Small intestine (tissue), 7 donors: ENCODE measurements around the gene PDIA3. TPM values are rescaled to one million over a fixed set of nuclear protein-coding genes. Genes with fewer than 3 reads are reported as not detected.
A peak's percentile ranks its signal among the peaks of the same experiment; 100 is the strongest.

Source experiments
- DNase-seq, 2 donors: peaks; one replicate each; pipeline versions ENCODE4 v3.0.0 to v3.0.0-alpha.2; 2013
- FAIRE-seq: peaks from 2 replicates; lab custom pipeline; 2012; peaks lifted over from hg19 to GRCh38; lab: Jason Lieb, UNC
- H3K27ac ChIP-seq, 3 donors: one replicate each; pipeline ENCODE4 v1.5.1; 2013; ENCODE audit warnings: low read length in 2 of 3, mild to moderate bottlenecking in 2 of 3, control low read depth in 1 of 3, inconsistent platforms in 1 of 3, low read depth in 1 of 3, moderate library complexity in 1 of 3
- H3K27me3 ChIP-seq, 3 donors: one replicate each; pipeline ENCODE4 v1.6.1; 2013; ENCODE audit warnings: low read length in 3 of 3, inconsistent platforms in 1 of 3; ENCODE audit not compliant: control insufficient read depth in 3 of 3, insufficient read depth in 3 of 3
- H3K36me3 ChIP-seq, 3 donors: one replicate each; pipeline ENCODE4 v1.6.1; 2013; ENCODE audit warnings: low read length in 3 of 3, inconsistent platforms in 1 of 3, low read depth in 1 of 3, mild to moderate bottlenecking in 1 of 3, moderate library complexity in 1 of 3; ENCODE audit not compliant: control insufficient read depth in 3 of 3, insufficient read depth in 2 of 3
- H3K4me1 ChIP-seq, 3 donors: one replicate each; pipeline ENCODE4 v1.6.1; 2013; ENCODE audit warnings: low read length in 2 of 3, inconsistent platforms in 1 of 3, low read depth in 1 of 3, mild to moderate bottlenecking in 1 of 3, moderate library complexity in 1 of 3; ENCODE audit not compliant: control insufficient read depth in 3 of 3, insufficient read depth in 2 of 3
- H3K4me3 ChIP-seq, 3 donors: one replicate each; pipeline ENCODE4 v1.5.1; 2013; ENCODE audit warnings: low read length in 3 of 3, control low read depth in 1 of 3, inconsistent platforms in 1 of 3, low read depth in 1 of 3, mild to moderate bottlenecking in 1 of 3, moderate library complexity in 1 of 3
- H3K9me3 ChIP-seq, 2 donors: one replicate each; pipeline ENCODE4 v1.6.1; 2013; ENCODE audit warnings: low read depth in 1 of 2, low read length in 1 of 2; ENCODE audit not compliant: control insufficient read depth in 2 of 2, insufficient read depth in 1 of 2
- WGBS, 3 donors: extraction: QIAGEN DNeasy Blood & Tissue Kit; methylation state at CpG; one replicate each; pipeline ENCODE4 v1.1.7; 2013; 5-methylcytosine and 5-hydroxymethylcytosine counted together
- polyA plus RNA-seq, 4 donors: library from polyadenylated mRNA; stranded (reverse) in 3 of 4; unstranded in 1 of 4; fragments of 200-250 nt in 3 of 4; fragments of 120-200 nt in 1 of 4; gene quantifications; one replicate each; pipeline versions ENCODE4 v1.2.1 to v1.2.3, GENCODE V29; 2013
- donor health status: healthy with polysubstance abuse.
- donor health status: control.
- donor health status: control.
- donor health status: Bipolar disorder and iron deficiency.
- donor health status: healthy.

The PDIA3 gene
- polyA plus RNA-seq, 4 donors = 141 to 614 (median 317) TPM

GRCh38 chr15:43777267-43777914 is 31.2 kb downstream of the PDIA3 start:
- DNase-seq (peak; percentile 86 to 93), FAIRE-seq (no peak)
- Histone ChIP-seq H3K27ac (peak overlapping the region; percentile 82 to 94 (median 90)), H3K36me3 (peaks cover 0 to 19% (median 10%) of the 10 kb centered on the region in 3 donors), H3K4me3 (peak overlapping the region; percentile 73 to 84 (median 74)), H3K4me1 (peaks cover 0 to 15% (median 0%) of the 10 kb centered on the region in 3 donors), H3K9me3 (no peaks in the 10 kb centered on the region), H3K27me3 (no peaks in the 10 kb centered on the region)
- WGBS, 3 donors = 0 to 1% (median 1%) methylated on average over 31 of the region's 31 CpGs

- DNase-seq (no peak), FAIRE-seq (no peak)
- Histone ChIP-seq H3K4me3 (no peak overlapping the region), H3K36me3 (peaks cover 0 to 9% (median 2%) of the 10 kb centered on the region in 3 donors), H3K27ac (no peak overlapping the region), H3K4me1 (peaks cover 0 to 15% (median 0%) of the 10 kb centered on the region in 3 donors), H3K27me3 (no peaks in the 10 kb centered on the region), H3K9me3 (no peaks in the 10 kb centered on the region)
- 80 to 83% (median 81%) methylated on average over 1 of the region's 1 CpG for WGBS, 3 donors
Observed at GRCh38 chr15:43779016-43779415, 32.8 kb downstream of the PDIA3 start.

GRCh38 chr15:43789409-43789808 is 43.2 kb downstream of the PDIA3 start:
- no peak for FAIRE-seq
- DNase-seq = no peak
- Histone ChIP-seq H3K27ac (peak overlapping the region in 1 of 3 donors; percentile 55), H3K4me1 (peaks cover 5 to 20% (median 12%) of the 10 kb centered on the region in 3 donors), H3K4me3 (no peak overlapping the region), H3K9me3 (peaks cover 0 to 2% of the 10 kb centered on the region in 2 donors), H3K36me3 (peaks cover 0 to 16% (median 3%) of the 10 kb centered on the region in 3 donors), H3K27me3 (no peaks in the 10 kb centered on the region)
- 91 to 96% (median 95%) methylated on average over 3 of the region's 3 CpGs for WGBS, 3 donors

GRCh38 chr15:43791993-43792760 is 45.9 kb downstream of the PDIA3 start, which contains the start of gene SERF2:
SERF2 (plus strand) TSS chr15:43792320; CDS start chr15:43792377, 57 bp downstream.
- Histone ChIP-seq H3K27me3 (no peaks in the 10 kb centered on the region), H3K27ac (peak within 1 kb of the TSS; percentile 95 to 99 (median 98)), H3K36me3 (peaks cover 0 to 33% (median 6%) of the 10 kb centered on the region in 3 donors), H3K9me3 (peaks cover 0 to 2% of the 10 kb centered on the region in 2 donors), H3K4me1 (peaks cover 5 to 30% (median 16%) of the 10 kb centered on the region in 3 donors), H3K4me3 (peak within 1 kb of the TSS; percentile 96 to 99 (median 96))
- DNase-seq (peak; percentile 100), FAIRE-seq (no peak)
- WGBS, 3 donors = 0 to 1% (median 1%) methylated on average over 56 to 66 of the region's 66 CpGs

GRCh38 chr15:43792761-43793476 is 46.7 kb downstream of the PDIA3 start:
- Histone ChIP-seq H3K4me1 (peaks cover 5 to 30% (median 16%) of the 10 kb centered on the region in 3 donors), H3K9me3 (peaks cover 0 to 2% of the 10 kb centered on the region in 2 donors), H3K36me3 (peaks cover 4 to 37% (median 6%) of the 10 kb centered on the region in 3 donors), H3K27me3 (no peaks in the 10 kb centered on the region), H3K27ac (peak overlapping the region; percentile 95 to 99 (median 98)), H3K4me3 (peak overlapping the region; percentile 96 to 99 (median 96))
- 0 to 1% (median 0%) methylated on average over 33 of the region's 33 CpGs for WGBS, 3 donors
- FAIRE-seq (no peak), DNase-seq (peak; percentile 57 to 63)

GRCh38 chr15:43793647-43794046 is 47.4 kb downstream of the PDIA3 start:
- peak overlapping the region in 2 of 3 donors; percentile 95 to 99 for H3K27ac ChIP-seq
- DNase-seq = no peak
- peaks cover 4 to 39% (median 6%) of the 10 kb centered on the region in 3 donors for H3K36me3 ChIP-seq
- H3K4me3 ChIP-seq = peak overlapping the region in 2 of 3 donors; percentile 96 to 99
- H3K27me3 ChIP-seq = no peaks in the 10 kb centered on the region
- no peak for FAIRE-seq
- 74 to 86% (median 76%) methylated on average over 10 of the region's 10 CpGs for WGBS, 3 donors
- peaks cover 0 to 2% of the 10 kb centered on the region in 2 donors for H3K9me3 ChIP-seq
- peaks cover 5 to 36% (median 16%) of the 10 kb centered on the region in 3 donors for H3K4me1 ChIP-seq

GRCh38 chr15:43794269-43795037 is 48.2 kb downstream of the PDIA3 start:
- Histone ChIP-seq H3K9me3 (peaks cover 0 to 2% of the 10 kb centered on the region in 2 donors), H3K4me3 (no peak overlapping the region), H3K27ac (peak overlapping the region in 1 of 3 donors; percentile 7), H3K4me1 (peaks cover 5 to 43% (median 16%) of the 10 kb centered on the region in 3 donors), H3K27me3 (no peaks in the 10 kb centered on the region), H3K36me3 (peaks cover 4 to 46% (median 6%) of the 10 kb centered on the region in 3 donors)
- no peak for DNase-seq
- no peak for FAIRE-seq
- 75 to 87% (median 86%) methylated on average over 9 of the region's 9 CpGs for WGBS, 3 donors
